HG03460 (cell line): Measurements from ENCODE around the gene TOE1.
A peak's percentile ranks its signal among the peaks of the same experiment; 100 is the strongest.
"Not testable (repeated sequence)": the region's sequence is repeated elsewhere in the genome, so short reads cannot be mapped to it uniquely, and the experiment has no call there.

Experiments used
- ATAC-seq: cut with Tn5 transposase; IDR thresholded peaks from one replicate; pipeline ENCODE4 v1.9.1; 2021; ENCODE audit not compliant: unreplicated experiment

TOE1 gene

DNA sequence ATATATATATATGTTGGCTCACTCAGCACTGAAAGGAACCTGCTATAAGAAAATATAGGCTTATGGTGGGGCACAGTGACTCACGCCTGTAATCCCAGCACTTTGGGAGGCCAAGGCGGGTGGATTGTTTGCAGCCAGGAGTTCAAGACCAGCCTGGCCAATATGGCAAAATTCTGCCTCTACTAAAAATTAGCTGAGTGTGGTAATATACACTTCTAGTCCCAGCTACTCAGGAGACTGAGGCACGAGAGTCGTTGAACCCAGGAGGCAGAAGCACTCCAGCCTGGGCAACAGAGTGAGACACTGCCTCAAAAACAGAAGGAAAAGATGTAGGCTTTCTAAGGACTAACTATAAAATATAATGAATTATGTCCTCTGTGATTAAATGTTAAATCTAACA lies 14.9 kb downstream of the TOE1 start:
- no peak for ATAC-seq

- no peak for ATAC-seq
Observed at GRCh38 chr1:45355683-45356082, 15.7 kb downstream of the TOE1 start.

- no peak for ATAC-seq
Observed at GRCh38 chr1:45356186-45356585, 16.2 kb downstream of the TOE1 start.

- no peak for ATAC-seq
Observed at GRCh38 chr1:45359882-45360513, 20.0 kb downstream of the TOE1 start.

DNA sequence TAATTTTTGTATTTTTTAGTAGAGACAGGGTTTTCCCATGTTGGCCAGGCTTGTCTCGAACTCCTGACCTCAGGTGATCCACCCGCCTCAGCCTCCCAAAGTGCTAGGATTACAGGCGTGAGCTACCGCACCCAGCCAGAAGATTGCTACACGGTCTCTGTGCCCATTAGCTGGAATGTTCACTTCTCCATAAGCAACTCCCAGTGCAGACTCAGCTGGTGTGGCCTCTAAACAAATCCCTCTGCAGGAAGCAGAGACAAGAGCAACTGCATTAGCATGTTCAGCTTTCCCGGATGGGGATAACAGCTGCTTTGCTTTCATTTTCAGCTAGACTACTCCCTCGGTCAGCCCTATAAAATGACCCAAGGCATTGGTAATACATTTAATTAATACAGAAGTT lies 21.0 kb downstream of the TOE1 start:
- not testable (repeated sequence) for ATAC-seq

DNA sequence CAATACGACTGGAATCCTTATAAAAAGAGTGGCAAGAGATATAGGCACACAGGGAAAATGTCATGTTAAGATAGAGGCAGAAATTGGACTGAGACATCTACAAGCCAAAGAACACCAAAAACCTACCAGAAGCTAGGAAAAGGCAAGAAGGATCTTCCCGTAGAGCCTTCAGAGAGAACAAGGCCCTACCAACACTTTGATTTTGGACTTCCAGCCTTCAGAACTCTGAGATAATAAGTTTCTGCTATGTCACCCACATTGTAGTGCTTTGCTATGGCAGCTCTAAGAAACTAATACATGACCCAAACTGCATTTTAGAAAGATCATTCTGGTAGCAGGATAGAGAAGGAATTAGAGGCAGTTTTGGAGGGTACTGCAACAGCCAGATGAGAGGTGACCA lies 24.3 kb downstream of the TOE1 start:
- no peak for ATAC-seq

- ATAC-seq = peak; percentile 61
Observed at GRCh38 chr1:45365051-45365450, 25.1 kb downstream of the TOE1 start.

- peak; percentile 60 for ATAC-seq
Observed at GRCh38 chr1:45370575-45370974, 30.6 kb downstream of the TOE1 start.

GRCh38 chr1:45373573-45373972 lies 33.6 kb downstream of the TOE1 start:
- ATAC-seq = no peak

DNA sequence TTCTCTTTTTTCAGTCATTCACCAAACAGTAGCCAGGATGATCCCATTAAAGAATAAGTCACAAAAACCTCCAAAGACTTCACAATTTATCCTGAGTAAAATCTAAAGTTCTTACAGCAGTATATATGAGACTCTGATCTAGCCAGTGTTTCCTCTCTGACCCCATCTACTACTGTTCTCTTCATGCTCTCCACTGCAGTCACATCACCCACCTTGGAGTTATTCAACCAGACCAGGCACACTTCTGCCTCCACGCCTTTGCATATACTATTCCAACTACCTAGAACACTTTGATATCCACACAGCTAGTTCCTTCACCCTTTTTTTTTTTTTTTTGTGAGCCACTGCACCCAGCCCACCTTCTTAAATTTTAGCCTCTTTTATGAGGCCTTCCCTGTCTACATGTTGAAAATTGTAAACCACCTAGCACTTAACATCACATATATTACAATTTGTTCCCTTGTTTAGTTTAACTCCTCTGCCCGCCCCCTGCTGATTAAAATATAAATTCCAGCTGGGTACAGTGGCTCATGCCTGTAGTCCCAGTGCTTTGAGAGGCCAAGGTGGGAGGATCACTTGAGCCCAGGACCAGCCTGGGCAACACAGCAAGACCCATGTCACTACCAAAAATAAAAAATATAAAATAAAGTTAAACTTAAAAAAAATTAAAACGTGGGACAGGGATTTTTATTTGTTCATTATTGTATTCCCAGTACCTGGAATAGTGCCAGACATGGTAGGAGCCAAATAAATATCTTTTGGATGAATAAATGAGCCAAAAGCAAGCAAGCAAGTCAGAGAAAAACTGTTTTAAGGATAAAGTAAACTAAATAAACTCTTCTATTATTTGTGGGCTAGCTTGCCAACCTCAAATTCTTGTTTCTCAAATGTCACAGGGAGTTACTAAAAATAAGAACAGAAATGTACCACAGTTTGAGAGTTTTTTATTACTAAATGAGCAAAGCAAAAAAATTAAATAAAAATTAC lies 35.4 kb downstream of the TOE1 start:
- no peak for ATAC-seq

GRCh38 chr1:45378184-45378583 lies 38.2 kb downstream of the TOE1 start:
- ATAC-seq = no peak

DNA sequence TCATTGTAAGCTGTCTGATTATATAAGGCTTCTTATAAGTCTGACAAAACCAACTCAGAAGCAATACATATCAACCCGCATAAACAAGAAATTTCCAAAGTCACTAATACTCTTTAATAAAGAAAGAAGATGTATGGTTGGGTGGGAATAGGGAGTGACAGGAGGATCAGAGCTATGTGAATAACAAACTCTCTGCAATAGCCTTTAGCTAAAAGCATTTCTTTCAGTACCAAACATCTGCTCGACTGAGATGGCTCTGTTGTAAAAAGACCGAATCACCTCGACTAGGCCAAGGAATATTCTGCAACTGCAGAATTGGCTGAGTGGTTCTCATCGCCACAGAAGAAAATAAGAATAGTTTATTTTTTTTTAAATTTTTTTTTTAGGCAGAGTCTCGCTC lies 39.6 kb downstream of the TOE1 start:
- ATAC-seq = no peak

DNA sequence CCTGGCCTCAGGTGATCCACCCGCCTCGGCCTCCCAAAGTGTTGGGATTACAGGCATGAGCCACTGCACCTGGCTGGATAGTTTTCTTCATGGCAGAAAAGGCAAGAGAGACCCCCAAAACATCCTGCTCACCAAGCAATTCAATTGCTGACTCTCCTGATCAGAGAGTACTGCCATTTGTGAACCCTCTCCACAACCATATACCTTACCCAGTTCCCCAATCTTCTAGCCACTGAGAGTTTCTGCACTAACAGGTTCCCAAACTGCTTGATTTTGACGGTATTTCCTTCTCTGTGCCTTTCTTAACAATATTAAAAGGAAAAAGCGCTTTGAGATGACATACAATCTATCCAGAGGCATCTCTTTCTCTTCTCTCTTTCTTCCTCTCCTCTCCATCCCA lies 40.2 kb downstream of the TOE1 start:
- ATAC-seq = no peak

DNA sequence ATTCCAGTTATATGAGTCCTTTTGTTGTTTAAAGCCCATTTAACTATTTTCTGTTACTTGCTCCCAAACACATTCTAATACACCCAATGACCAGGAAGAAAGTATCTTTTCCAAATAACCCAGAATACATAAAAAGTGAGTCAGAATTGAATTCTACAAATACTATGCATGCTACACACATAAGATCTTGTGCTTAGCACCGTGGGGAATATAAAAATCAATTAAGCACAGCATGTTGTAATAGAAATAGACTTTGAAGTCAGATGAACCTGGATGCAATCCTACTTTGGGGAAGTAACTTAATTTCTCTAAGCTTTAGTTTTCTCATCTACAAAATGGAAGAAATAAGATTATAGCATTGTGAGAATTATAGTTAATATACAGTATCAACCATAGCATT lies 40.8 kb downstream of the TOE1 start:
- ATAC-seq = no peak

- ATAC-seq = no peak
Observed at GRCh38 chr1:45381243-45381642, 41.3 kb downstream of the TOE1 start.

- no peak for ATAC-seq
Observed at GRCh38 chr1:45383191-45383590, 43.2 kb downstream of the TOE1 start.

GRCh38 chr1:45384213-45384612 lies 44.2 kb downstream of the TOE1 start:
- not testable (repeated sequence) for ATAC-seq

DNA sequence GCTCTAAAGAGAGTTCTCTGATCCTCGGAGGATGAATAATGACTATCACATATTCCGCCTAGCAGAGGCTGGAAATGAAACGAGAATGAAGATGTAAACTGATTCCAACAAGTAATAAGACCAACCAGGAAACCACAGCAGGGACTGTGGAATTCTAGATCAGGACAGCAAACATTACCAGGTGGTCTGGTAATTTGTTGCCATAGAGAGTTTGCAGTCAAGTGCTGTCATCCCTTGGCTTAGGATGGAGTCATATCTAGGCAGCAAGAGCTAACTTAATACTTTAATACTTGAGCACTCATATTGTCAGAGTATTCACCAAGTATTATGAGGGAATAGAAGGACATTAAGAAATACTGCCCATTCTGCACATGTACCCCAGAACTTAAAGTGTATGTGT lies 45.3 kb downstream of the TOE1 start:
- ATAC-seq = no peak

GRCh38 chr1:45386219-45386618 lies 46.2 kb downstream of the TOE1 start:
- no peak for ATAC-seq
